Small intestine (tissue), 7 donors: Measurements from ENCODE around the gene PIH1D1. TPM values are rescaled to one million over a fixed set of nuclear protein-coding genes. Genes with fewer than 3 reads are reported as not detected.
A peak's percentile ranks its signal among the peaks of the same experiment; 100 is the strongest.

ENCODE experiments used
- DNase-seq, 2 donors: peaks; one replicate each; pipeline versions ENCODE4 v3.0.0 to v3.0.0-alpha.2; 2013
- FAIRE-seq: peaks from 2 replicates; lab custom pipeline; 2012; peaks lifted over from hg19 to GRCh38; lab: Jason Lieb, UNC
- H3K27ac ChIP-seq, 3 donors: one replicate each; pipeline ENCODE4 v1.5.1; 2013; ENCODE audit warnings: low read length in 2 of 3, mild to moderate bottlenecking in 2 of 3, control low read depth in 1 of 3, inconsistent platforms in 1 of 3, low read depth in 1 of 3, moderate library complexity in 1 of 3
- H3K27me3 ChIP-seq, 3 donors: one replicate each; pipeline ENCODE4 v1.6.1; 2013; ENCODE audit warnings: low read length in 3 of 3, inconsistent platforms in 1 of 3; ENCODE audit not compliant: control insufficient read depth in 3 of 3, insufficient read depth in 3 of 3
- H3K36me3 ChIP-seq, 3 donors: one replicate each; pipeline ENCODE4 v1.6.1; 2013; ENCODE audit warnings: low read length in 3 of 3, inconsistent platforms in 1 of 3, low read depth in 1 of 3, mild to moderate bottlenecking in 1 of 3, moderate library complexity in 1 of 3; ENCODE audit not compliant: control insufficient read depth in 3 of 3, insufficient read depth in 2 of 3
- H3K4me1 ChIP-seq, 3 donors: one replicate each; pipeline ENCODE4 v1.6.1; 2013; ENCODE audit warnings: low read length in 2 of 3, inconsistent platforms in 1 of 3, low read depth in 1 of 3, mild to moderate bottlenecking in 1 of 3, moderate library complexity in 1 of 3; ENCODE audit not compliant: control insufficient read depth in 3 of 3, insufficient read depth in 2 of 3
- H3K4me3 ChIP-seq, 3 donors: one replicate each; pipeline ENCODE4 v1.5.1; 2013; ENCODE audit warnings: low read length in 3 of 3, control low read depth in 1 of 3, inconsistent platforms in 1 of 3, low read depth in 1 of 3, mild to moderate bottlenecking in 1 of 3, moderate library complexity in 1 of 3
- H3K9me3 ChIP-seq, 2 donors: one replicate each; pipeline ENCODE4 v1.6.1; 2013; ENCODE audit warnings: low read depth in 1 of 2, low read length in 1 of 2; ENCODE audit not compliant: control insufficient read depth in 2 of 2, insufficient read depth in 1 of 2
- WGBS, 3 donors: extraction: QIAGEN DNeasy Blood & Tissue Kit; methylation state at CpG; one replicate each; pipeline ENCODE4 v1.1.7; 2013; 5-methylcytosine and 5-hydroxymethylcytosine counted together
- polyA plus RNA-seq, 4 donors: library from polyadenylated mRNA; stranded (reverse) in 3 of 4; unstranded in 1 of 4; fragments of 200-250 nt in 3 of 4; fragments of 120-200 nt in 1 of 4; gene quantifications; one replicate each; pipeline versions ENCODE4 v1.2.1 to v1.2.3, GENCODE V29; 2013
- donor health status: healthy with polysubstance abuse.
- donor health status: control.
- donor health status: control.
- donor health status: Bipolar disorder and iron deficiency.
- donor health status: healthy.

The PIH1D1 gene
- polyA plus RNA-seq, 4 donors: 81.1 to 115 (median 89.6) TPM

DNA sequence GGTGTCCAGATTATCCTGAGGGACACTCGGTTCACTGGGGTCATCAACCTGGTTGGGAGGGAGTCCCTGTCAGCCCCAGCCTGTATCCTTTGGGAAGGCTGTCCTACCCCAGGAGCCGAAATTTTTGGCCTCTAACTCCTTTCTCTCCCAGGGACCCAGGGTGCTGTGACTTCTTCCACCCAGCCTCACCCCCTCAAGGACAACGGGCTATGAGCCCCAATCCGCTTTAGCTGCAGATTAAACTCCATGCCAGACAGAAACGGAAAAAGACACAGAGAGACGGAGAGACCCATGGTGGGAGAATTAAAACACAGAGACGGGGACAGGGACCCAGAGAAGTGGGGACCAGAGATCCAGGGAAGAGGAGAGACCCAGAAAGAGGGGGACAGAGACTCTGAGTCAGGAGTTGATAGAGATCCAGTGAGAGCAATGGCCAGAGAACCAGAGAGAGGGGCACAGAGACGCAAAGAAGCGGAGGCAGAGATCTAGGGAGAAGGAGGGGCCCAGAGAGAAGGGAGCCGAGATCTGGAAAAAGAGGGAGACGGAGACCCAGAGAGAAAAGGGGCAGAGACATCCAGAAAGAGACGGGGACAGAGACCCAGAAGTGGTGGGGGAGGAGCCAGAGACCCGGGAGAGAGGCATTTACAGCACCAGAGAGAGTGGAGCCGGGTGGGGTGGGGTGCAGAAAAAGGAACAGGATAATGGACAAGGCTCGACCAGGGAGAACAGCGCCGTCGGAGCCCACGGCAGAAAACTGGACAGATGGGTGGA lies 11.0 kb downstream of the PIH1D1 start:
- Histone ChIP-seq H3K27ac (no peak overlapping the region), H3K9me3 (no peaks in the 10 kb centered on the region), H3K4me3 (no peak overlapping the region), H3K4me1 (no peaks in the 10 kb centered on the region), H3K27me3 (peaks cover 3 to 75% (median 38%) of the 10 kb centered on the region in 3 donors), H3K36me3 (no peaks in the 10 kb centered on the region)
- WGBS, 3 donors: 26 to 29% (median 29%) methylated on average over 19 of the region's 19 CpGs
- FAIRE-seq (no peak), DNase-seq (no peak)

DNA sequence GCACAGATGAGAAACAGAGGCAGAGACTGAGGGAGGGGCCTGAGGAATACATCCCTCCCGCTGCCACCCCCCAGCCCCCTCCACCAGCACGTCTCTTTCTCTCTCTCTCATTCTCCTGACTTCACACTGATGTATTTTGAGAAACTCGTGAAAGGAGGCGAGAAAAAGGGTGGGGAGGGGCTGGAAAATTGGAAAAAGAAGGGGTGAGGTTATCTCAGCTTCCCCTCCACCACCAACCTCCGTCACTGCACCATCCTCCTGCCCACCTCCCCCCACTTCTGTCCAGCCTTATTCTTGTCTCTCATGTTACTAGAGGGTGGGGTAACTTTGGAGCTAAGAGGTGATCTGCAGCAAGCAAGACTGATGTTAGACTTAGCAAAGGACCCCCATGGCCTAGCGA lies 11.8 kb downstream of the PIH1D1 start:
- Histone ChIP-seq H3K36me3 (no peaks in the 10 kb centered on the region), H3K27ac (no peak overlapping the region), H3K27me3 (peaks cover 3 to 83% (median 46%) of the 10 kb centered on the region in 3 donors), H3K4me1 (no peaks in the 10 kb centered on the region), H3K4me3 (no peak overlapping the region), H3K9me3 (no peaks in the 10 kb centered on the region)
- no peak for DNase-seq
- WGBS, 3 donors: 31 to 51% (median 38%) methylated on average over 6 of the region's 6 CpGs
- FAIRE-seq: no peak

GRCh38 chr19:49438261-49438660 lies 13.4 kb downstream of the PIH1D1 start:
- H3K4me1 ChIP-seq: no peaks in the 10 kb centered on the region
- 12 to 19% (median 14%) methylated on average over 6 of the region's 6 CpGs for WGBS, 3 donors
- FAIRE-seq (no peak), DNase-seq (no peak)
- H3K9me3 ChIP-seq: no peaks in the 10 kb centered on the region
- H3K27ac ChIP-seq: no peak overlapping the region
- H3K4me3 ChIP-seq: no peak overlapping the region
- H3K36me3 ChIP-seq: no peaks in the 10 kb centered on the region
- peaks cover 3 to 98% (median 51%) of the 10 kb centered on the region in 3 donors for H3K27me3 ChIP-seq

GRCh38 chr19:49437231-49437630 lies 14.4 kb downstream of the PIH1D1 start:
- Histone ChIP-seq H3K27me3 (peaks cover 10 to 98% (median 58%) of the 10 kb centered on the region in 3 donors), H3K4me3 (no peak overlapping the region), H3K4me1 (no peaks in the 10 kb centered on the region), H3K36me3 (no peaks in the 10 kb centered on the region), H3K27ac (no peak overlapping the region), H3K9me3 (no peaks in the 10 kb centered on the region)
- FAIRE-seq (no peak), DNase-seq (no peak)
- 11 to 33% (median 26%) methylated on average over 8 of the region's 8 CpGs for WGBS, 3 donors

DNA sequence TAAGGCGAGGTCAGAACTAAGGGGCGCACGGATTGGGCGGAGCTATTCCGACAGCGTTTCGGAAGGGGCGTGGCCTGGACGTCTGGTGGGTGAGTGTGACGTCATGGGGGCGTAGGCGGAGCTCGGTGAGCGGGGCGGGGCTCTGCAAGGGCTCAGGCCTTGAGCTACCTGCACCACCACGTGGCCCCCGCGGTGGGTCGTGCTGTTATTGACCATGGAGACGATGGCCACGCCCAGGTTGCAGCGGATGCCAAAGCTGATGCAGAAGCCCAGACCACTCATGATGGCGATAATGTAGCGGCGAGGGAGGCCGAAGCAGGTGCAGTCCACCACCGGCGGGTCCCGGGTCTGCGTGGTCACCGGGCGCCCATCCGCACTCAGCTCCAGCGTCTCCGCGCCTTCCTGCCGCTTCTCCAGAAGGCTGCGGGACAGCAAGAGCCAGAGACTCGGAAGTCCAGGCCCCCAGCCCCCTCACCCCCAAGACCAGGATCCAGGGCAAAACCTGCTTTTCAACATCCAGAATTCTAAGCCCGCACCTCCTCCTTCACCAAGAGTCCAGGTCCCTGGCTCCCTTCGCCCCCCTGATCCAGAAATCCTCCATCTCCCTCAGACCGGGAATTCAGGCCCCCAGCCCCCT lies 15.1 kb downstream of the PIH1D1 start:
- H3K4me1 ChIP-seq: no peaks in the 10 kb centered on the region
- H3K27ac ChIP-seq: no peak overlapping the region
- peaks cover 10 to 98% (median 61%) of the 10 kb centered on the region in 3 donors for H3K27me3 ChIP-seq
- FAIRE-seq (no peak), DNase-seq (peak in 1 of 2 donors; percentile 24)
- no peak overlapping the region for H3K4me3 ChIP-seq
- no peaks in the 10 kb centered on the region for H3K36me3 ChIP-seq
- H3K9me3 ChIP-seq: peaks cover 0 to 6% of the 10 kb centered on the region in 2 donors
- WGBS, 3 donors: 15 to 18% (median 16%) methylated on average over 38 to 42 of the region's 42 CpGs

DNA sequence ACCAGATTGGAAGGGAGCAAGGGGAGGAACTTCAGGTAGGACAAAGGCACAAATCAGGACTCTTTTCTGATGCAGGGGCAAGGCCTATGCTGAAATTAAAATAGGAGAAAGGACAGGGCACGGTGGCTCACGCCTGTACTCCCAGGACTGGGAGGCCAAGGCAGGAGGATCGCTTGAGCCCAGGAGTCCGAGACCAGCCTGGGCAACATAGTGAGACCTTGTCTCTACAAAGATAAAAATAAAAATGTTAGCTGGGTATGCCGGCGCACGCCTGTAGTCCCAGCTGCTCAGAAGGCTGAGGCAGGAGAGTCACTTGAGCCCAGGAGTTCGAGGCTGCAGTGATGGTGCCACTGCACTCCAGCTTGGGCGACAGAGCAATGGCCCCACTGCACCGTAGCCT lies 15.9 kb downstream of the PIH1D1 start:
- Histone ChIP-seq H3K36me3 (no peaks in the 10 kb centered on the region), H3K4me3 (no peak overlapping the region), H3K9me3 (peaks cover 0 to 8% of the 10 kb centered on the region in 2 donors), H3K27me3 (peaks cover 9 to 100% (median 68%) of the 10 kb centered on the region in 3 donors), H3K4me1 (no peaks in the 10 kb centered on the region), H3K27ac (no peak overlapping the region)
- 74 to 86% (median 83%) methylated on average over 10 of the region's 10 CpGs for WGBS, 3 donors
- no peak for DNase-seq
- no peak for FAIRE-seq

DNA sequence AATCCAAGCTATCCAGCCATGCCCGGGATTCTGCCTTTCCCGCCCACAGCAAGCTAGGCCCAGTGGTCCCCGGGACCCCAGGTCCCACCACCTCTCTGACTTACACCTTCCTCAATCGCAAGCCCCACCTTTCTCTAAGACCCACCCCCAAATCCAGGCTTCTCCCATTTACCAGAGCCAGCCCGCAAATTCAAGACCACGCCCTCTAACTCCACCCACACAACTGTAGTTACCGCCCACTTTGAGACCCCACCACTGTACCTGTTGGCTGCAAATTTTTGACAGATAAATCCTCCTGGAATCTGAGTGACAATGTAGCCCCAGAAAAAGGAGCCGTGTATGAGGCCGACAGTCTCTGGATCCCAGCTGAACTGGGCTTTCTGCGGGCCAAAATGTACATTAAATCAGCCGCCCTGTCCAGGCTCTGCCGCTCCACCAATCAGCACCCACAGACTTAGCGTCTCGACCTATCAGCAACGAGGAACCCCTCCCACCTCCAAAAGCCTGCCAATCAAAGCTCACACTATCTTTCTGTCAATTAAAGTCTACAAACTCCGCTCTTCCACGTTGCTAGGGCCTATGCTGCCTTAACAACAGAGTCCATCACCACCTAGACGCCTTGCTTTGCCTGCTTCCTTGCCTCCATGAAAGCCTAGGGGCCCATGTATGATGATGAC lies 16.6 kb downstream of the PIH1D1 start:
- Histone ChIP-seq H3K9me3 (peaks cover 0 to 8% of the 10 kb centered on the region in 2 donors), H3K36me3 (no peaks in the 10 kb centered on the region), H3K27ac (no peak overlapping the region), H3K4me1 (no peaks in the 10 kb centered on the region), H3K4me3 (no peak overlapping the region), H3K27me3 (peaks cover 7 to 99% (median 67%) of the 10 kb centered on the region in 3 donors)
- FAIRE-seq (no peak), DNase-seq (no peak)
- WGBS, 3 donors: 74 to 84% (median 81%) methylated on average over 17 to 18 of the region's 18 CpGs

- Histone ChIP-seq H3K9me3 (peaks cover 0 to 8% of the 10 kb centered on the region in 2 donors), H3K4me3 (no peak overlapping the region), H3K36me3 (no peaks in the 10 kb centered on the region), H3K27ac (no peak overlapping the region), H3K4me1 (no peaks in the 10 kb centered on the region), H3K27me3 (peaks cover 7 to 99% (median 67%) of the 10 kb centered on the region in 3 donors)
- FAIRE-seq (no peak), DNase-seq (no peak)
- 16 to 32% (median 19%) methylated on average over 30 to 31 of the region's 31 CpGs for WGBS, 3 donors
Measured at GRCh38 chr19:49433240-49433901, 18.2 kb downstream of the PIH1D1 start.
